Type B pancreatic cell (in vitro differentiated cells): Measurements from ENCODE around the gene NPRL2. TPM values are rescaled to one million over a fixed set of nuclear protein-coding genes. Genes with fewer than 3 reads are reported as not detected.

ENCODE experiments used
- DNase-seq: peaks from one replicate; pipeline ENCODE4 v3.0.0; 2021; ENCODE audit warnings: mixed read lengths; ENCODE audit not compliant: unreplicated experiment; ENCODE audit errors: extremely low spot score
- H3K27ac Mint-ChIP-seq: 2 replicates; pipeline ENCODE4 v1.8.0; 2021; ENCODE audit warnings: mild to moderate bottlenecking, mixed read lengths
- H3K27me3 Mint-ChIP-seq: 2 replicates; pipeline ENCODE4 v1.8.0; 2021; ENCODE audit warnings: mixed read lengths
- H3K36me3 Mint-ChIP-seq: 2 replicates; pipeline ENCODE4 v1.8.0; 2021; ENCODE audit warnings: mixed read lengths
- H3K4me1 Mint-ChIP-seq: one replicate; pipeline ENCODE4 v1.8.0; 2021; ENCODE audit warnings: mixed read lengths; ENCODE audit not compliant: unreplicated experiment
- H3K4me3 Mint-ChIP-seq: 2 replicates; pipeline ENCODE4 v1.8.0; 2021; ENCODE audit warnings: mild to moderate bottlenecking, mixed read lengths
- H3K9me3 Mint-ChIP-seq: 2 replicates; pipeline ENCODE4 v1.8.0; 2021; ENCODE audit warnings: mixed read lengths
- CTCF ChIP-seq: fragments of 200-600 bp; sonication (generic); conservative IDR thresholded peaks from 2 replicates; pipeline ENCODE4 v1.5.0; 2021; ENCODE audit warnings: antibody characterized with exemption, mild to moderate bottlenecking
- total RNA-seq: library from RNA; stranded (reverse); gene quantifications from 2 replicates; pipeline ENCODE4 v1.2.1, GENCODE V29; 2021; ENCODE audit warnings: low replicate concordance

NPRL2 gene
- total RNA-seq, 1 donor from 2014 or later = 27.9 TPM

- Mint-ChIP-seq H3K36me3 (peaks cover 18% of the 10 kb centered on the region), H3K4me3 (peak overlapping the region; percentile 95), H3K9me3 (no peaks in the 10 kb centered on the region), H3K27ac (peak overlapping the region; percentile 98), H3K4me1 (peaks cover 38% of the 10 kb centered on the region), H3K27me3 (no peaks in the 10 kb centered on the region)
- no peak for TF ChIP-seq CTCF
- DNase-seq = no peak
Measured at GRCh38 chr3:50319894-50320625, 30.5 kb downstream of the NPRL2 start.

GRCh38 chr3:50319181-50319893, 31.2 kb downstream of the NPRL2 start:
- no peak for DNase-seq
- Mint-ChIP-seq H3K27me3 (no peaks in the 10 kb centered on the region), H3K36me3 (peaks cover 15% of the 10 kb centered on the region), H3K4me1 (peaks cover 32% of the 10 kb centered on the region), H3K27ac (peak overlapping the region; percentile 98), H3K9me3 (no peaks in the 10 kb centered on the region), H3K4me3 (peak overlapping the region; percentile 95)
- no peak for TF ChIP-seq CTCF

GRCh38 chr3:50318615-50319014, 32.0 kb downstream of the NPRL2 start:
- Mint-ChIP-seq H3K4me3 (peak overlapping the region; percentile 77), H3K36me3 (peaks cover 21% of the 10 kb centered on the region), H3K27ac (peak overlapping the region; percentile 98), H3K27me3 (no peaks in the 10 kb centered on the region), H3K9me3 (no peaks in the 10 kb centered on the region), H3K4me1 (peaks cover 32% of the 10 kb centered on the region)
- no peak for DNase-seq
- no peak for TF ChIP-seq CTCF

GRCh38 chr3:50318163-50318562, 32.4 kb downstream of the NPRL2 start:
- Mint-ChIP-seq H3K9me3 (no peaks in the 10 kb centered on the region), H3K27ac (peak overlapping the region; percentile 98), H3K36me3 (peaks cover 22% of the 10 kb centered on the region), H3K27me3 (no peaks in the 10 kb centered on the region), H3K4me3 (peak overlapping the region; percentile 77), H3K4me1 (peaks cover 32% of the 10 kb centered on the region)
- no peak for TF ChIP-seq CTCF
- DNase-seq = no peak

GRCh38 chr3:50317300-50317699, 33.3 kb downstream of the NPRL2 start:
- Mint-ChIP-seq H3K4me1 (peaks cover 32% of the 10 kb centered on the region), H3K9me3 (no peaks in the 10 kb centered on the region), H3K4me3 (peak overlapping the region; percentile 81), H3K27ac (peak overlapping the region; percentile 100), H3K27me3 (no peaks in the 10 kb centered on the region), H3K36me3 (peaks cover 22% of the 10 kb centered on the region)
- DNase-seq = no peak
- TF ChIP-seq CTCF = no peak
